Measurements from ENCODE around the gene SLC39A10. TPM values are rescaled to one million over a fixed set of nuclear protein-coding genes. Genes with fewer than 3 reads are reported as not detected.

Gene SLC39A10
- polyA plus RNA-seq, 1 of the 3 experiments (the other 2 are of a cell fraction) = 12.3 TPM

DNA sequence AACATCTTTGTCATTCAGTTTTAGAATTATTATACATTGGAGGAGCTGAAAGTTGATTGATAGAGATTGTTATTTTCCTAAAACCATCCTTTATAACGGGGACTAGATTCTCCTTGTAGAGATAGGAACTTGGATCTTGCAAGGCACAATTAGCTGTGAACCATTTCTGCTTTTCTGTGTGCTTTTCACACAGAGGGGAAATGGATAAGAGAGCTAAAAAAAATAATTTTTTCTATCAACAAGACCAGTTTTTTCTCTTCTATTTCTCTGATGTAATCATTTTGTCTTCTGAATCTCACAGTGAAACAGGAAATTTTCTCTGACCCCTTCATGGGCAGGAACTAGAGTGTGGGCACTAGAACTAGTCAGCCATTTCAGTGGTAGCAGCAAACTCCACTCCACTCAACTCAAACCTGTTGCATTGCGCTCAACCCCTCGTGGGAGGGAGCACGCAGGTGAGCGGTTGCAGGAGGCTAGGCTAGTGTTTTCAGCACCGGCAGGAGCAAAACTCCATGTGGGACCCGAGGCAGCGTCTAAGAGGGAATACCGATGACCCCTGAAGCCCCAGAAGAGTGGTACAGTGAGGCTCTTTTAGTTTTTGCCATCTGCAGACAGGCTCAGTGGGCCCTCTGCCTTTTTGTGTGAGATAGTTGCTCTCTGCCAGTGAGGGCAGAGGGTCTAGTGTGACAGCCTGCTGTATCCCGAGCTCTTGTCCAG lies 24.0 kb upstream of the SLC39A10 start:
- no peaks in the 10 kb centered on the region for H3K4me1 ChIP-seq (ENCODE audit: control insufficient read depth in 1 of 2, insufficient read depth in 2 of 2, low read depth in 1 of 2, low read length in 1 of 2)
- no peaks in the 10 kb centered on the region for H3K9me2 ChIP-seq
- WGBS (ENCODE audit: low lambda C conversion rate) = 92% methylated on average over 9 of the region's 10 CpGs
- H3K9ac ChIP-seq = no peak overlapping the region
- H4K20me1 ChIP-seq (ENCODE audit: insufficient read depth) = no peaks in the 10 kb centered on the region
- no peaks in the 10 kb centered on the region for H3K9me3 ChIP-seq
- H3K4me2 ChIP-seq = no peak overlapping the region
- H3K4me3 ChIP-seq (ENCODE audit: low read depth in 2 of 2, low read length in 1 of 2) = no peak overlapping the region
- no peaks in the 10 kb centered on the region for H3K27me3 ChIP-seq (ENCODE audit: insufficient read depth)
- H3F3A ChIP-seq (replicated peaks; ENCODE audit: insufficient read depth) = peaks cover 4% of the 10 kb centered on the region
- no peak overlapping the region for H3K27ac ChIP-seq (ENCODE audit: low read depth in 2 of 2, low read length in 1 of 2)
- no peak overlapping the region for H2AFZ ChIP-seq (ENCODE audit: low read depth)
- TF ChIP-seq RXRA (IDR thresholded peaks at IDR 0.05; ENCODE audit: borderline replicate concordance, low read depth) (no peak), YY1 (IDR thresholded peaks at IDR 0.05; ENCODE audit: low read depth) (no peak), USF2 (IDR thresholded peaks at IDR 0.05; ENCODE audit: borderline replicate concordance, low read depth, low read length) (no peak), TCF12 (IDR thresholded peaks at IDR 0.05) (no peak), NRF1 (IDR thresholded peaks at IDR 0.05; ENCODE audit: low read depth, low read length) (no peak), TEAD4 (IDR thresholded peaks at IDR 0.05; ENCODE audit: borderline replicate concordance, insufficient read depth) (no peak), MXI1 (IDR thresholded peaks at IDR 0.05; ENCODE audit: low read depth, low read length) (no peak), SMC3 (IDR thresholded peaks at IDR 0.05; ENCODE audit: low read depth, low read length) (no peak)
- TF ChIP-seq, protein P1, sequence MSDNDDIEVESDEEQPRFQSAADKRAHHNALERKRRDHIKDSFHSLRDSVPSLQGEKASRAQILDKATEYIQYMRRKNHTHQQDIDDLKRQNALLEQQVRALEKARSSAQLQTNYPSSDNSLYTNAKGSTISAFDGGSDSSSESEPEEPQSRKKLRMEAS (IDR thresholded peaks at IDR 0.05; ENCODE audit: low read depth) = no peak
- no peaks in the 10 kb centered on the region for H3K79me2 ChIP-seq (ENCODE audit: insufficient read depth)
- ChIA-PET POLR2A (no interaction called here), CTCF (no interaction called here)
- DNase-seq = no peak
- no peaks in the 10 kb centered on the region for H3K36me3 ChIP-seq (replicated peaks in 1 of 2; ENCODE audit: control insufficient read depth in 1 of 2, insufficient read depth in 2 of 2, low read length in 1 of 2)

GRCh38 chr2:195633573-195633870 lies 23.5 kb upstream of the SLC39A10 start:
- ChIA-PET CTCF (no interaction called here), POLR2A (no interaction called here)
- H3K79me2 ChIP-seq (ENCODE audit: insufficient read depth) = no peaks in the 10 kb centered on the region
- H3K27me3 ChIP-seq (ENCODE audit: insufficient read depth) = no peaks in the 10 kb centered on the region
- H3K4me3 ChIP-seq (ENCODE audit: low read depth in 2 of 2, low read length in 1 of 2) = no peak overlapping the region
- H4K20me1 ChIP-seq (ENCODE audit: insufficient read depth) = no peaks in the 10 kb centered on the region
- 91% methylated on average over 4 of the region's 4 CpGs for WGBS (ENCODE audit: low lambda C conversion rate)
- TF ChIP-seq TEAD4 (IDR thresholded peaks at IDR 0.05; ENCODE audit: borderline replicate concordance, insufficient read depth) = no peak
- TF ChIP-seq FOXM1 (IDR thresholded peaks at IDR 0.05; ENCODE audit: low read depth) = no peak
- TF ChIP-seq TAF1 (IDR thresholded peaks at IDR 0.05; ENCODE audit: borderline replicate concordance, low read depth, low read length) = no peak
- TF ChIP-seq POLR2AphosphoS5 (IDR thresholded peaks at IDR 0.05; ENCODE audit: low read depth, low read length) = no peak
- TF ChIP-seq GATA2 (CRISPR knock-in tag; IDR thresholded peaks at IDR 0.05) = no peak
- TF ChIP-seq USF2 (IDR thresholded peaks at IDR 0.05; ENCODE audit: borderline replicate concordance, low read depth, low read length) = no peak
- TF ChIP-seq RFX5 (IDR thresholded peaks at IDR 0.05; ENCODE audit: low read length) = no peak
- TF ChIP-seq JUND (IDR thresholded peaks at IDR 0.05) = no peak
- no peak for TF ChIP-seq NFIC (IDR thresholded peaks at IDR 0.05; ENCODE audit: borderline replicate concordance)
- TF ChIP-seq SIN3A (IDR thresholded peaks at IDR 0.05; ENCODE audit: borderline replicate concordance, low read depth, low read length) = no peak
- no peak for TF ChIP-seq MXI1 (IDR thresholded peaks at IDR 0.05; ENCODE audit: low read depth, low read length)
- TF ChIP-seq YY1 (IDR thresholded peaks at IDR 0.05; ENCODE audit: low read depth) = no peak
- H3K9me2 ChIP-seq = no peaks in the 10 kb centered on the region
- no peaks in the 10 kb centered on the region for H3K36me3 ChIP-seq (replicated peaks in 1 of 2; ENCODE audit: control insufficient read depth in 1 of 2, insufficient read depth in 2 of 2, low read length in 1 of 2)
- no peak overlapping the region for H3K27ac ChIP-seq (ENCODE audit: low read depth in 2 of 2, low read length in 1 of 2)
- H3K4me1 ChIP-seq (ENCODE audit: control insufficient read depth in 1 of 2, insufficient read depth in 2 of 2, low read depth in 1 of 2, low read length in 1 of 2) = no peaks in the 10 kb centered on the region
- no peak overlapping the region for H3K4me2 ChIP-seq
- peaks cover 4% of the 10 kb centered on the region for H3F3A ChIP-seq (replicated peaks; ENCODE audit: insufficient read depth)
- no peak overlapping the region for H2AFZ ChIP-seq (ENCODE audit: low read depth)
- H3K9me3 ChIP-seq = no peaks in the 10 kb centered on the region
- no peak for DNase-seq
- no peak overlapping the region for H3K9ac ChIP-seq
